Measurements from ENCODE around the gene EFHC1.

GRCh38 chr6:52422156-52422555, 2.0 kb downstream of the EFHC1 start:
- TF ChIP-seq MYNN (CRISPR knock-in tag; IDR thresholded peaks at IDR 0.05; ENCODE audit: low read depth) (no peak), ZNF580 (CRISPR knock-in tag; IDR thresholded peaks at IDR 0.05; ENCODE audit: borderline replicate concordance, low read depth) (no peak), PITX1 (CRISPR knock-in tag; IDR thresholded peaks at IDR 0.05) (no peak), ETV6 (CRISPR knock-in tag; conservative IDR thresholded peaks at IDR 0.05) (no peak), ZNF33B (CRISPR knock-in tag; IDR thresholded peaks at IDR 0.05) (no peak)
